H9 (cell line): ENCODE measurements around the gene PUS10. TPM values are rescaled to one million over a fixed set of nuclear protein-coding genes. Genes with fewer than 3 reads are reported as not detected.

Experiments used
- DNase-seq: peaks from one replicate; pipeline ENCODE4 v3.0.0-alpha.2; 2017
- H2AFZ ChIP-seq: one replicate; pipeline ENCODE4 v1.6.1; 2013; ENCODE audit warnings: mild to moderate bottlenecking, low read length, control low read depth, moderate library complexity
- H2AK5ac ChIP-seq: 2 replicates; pipeline ENCODE4 v1.6.1; 2013; ENCODE audit warnings: low read length, control low read depth, mixed read lengths; ENCODE audit not compliant: insufficient read length
- H2BK120ac ChIP-seq: one replicate; pipeline ENCODE4 v1.6.1; 2013; ENCODE audit warnings: low read depth, mild to moderate bottlenecking, low read length, control low read depth, inconsistent platforms; ENCODE audit not compliant: poor library complexity, severe bottlenecking
- H2BK12ac ChIP-seq: 2 replicates; pipeline ENCODE4 v1.6.1; 2013; ENCODE audit warnings: low read length, control low read depth, mixed read lengths, low read depth; ENCODE audit not compliant: insufficient read length
- H2BK15ac ChIP-seq: 2 replicates; pipeline ENCODE4 v1.6.1; 2013; ENCODE audit warnings: low read depth, low read length, control low read depth
- H2BK20ac ChIP-seq: one replicate; pipeline ENCODE4 v1.6.1; 2013; ENCODE audit warnings: low read depth, mild to moderate bottlenecking, low read length, control low read depth, inconsistent platforms; ENCODE audit not compliant: poor library complexity, severe bottlenecking
- H2BK5ac ChIP-seq: 2 replicates; pipeline ENCODE4 v1.6.1; 2013; ENCODE audit warnings: low read length, control low read depth, mixed read lengths; ENCODE audit not compliant: insufficient read length
- H3K14ac ChIP-seq: 2 replicates; pipeline ENCODE4 v1.6.1; 2013; ENCODE audit warnings: low read length, control low read depth; ENCODE audit not compliant: insufficient read depth
- H3K18ac ChIP-seq: 2 replicates; pipeline ENCODE4 v1.6.1; 2013; ENCODE audit warnings: low read depth, mild to moderate bottlenecking, mixed read lengths, low read length, control low read depth; ENCODE audit not compliant: insufficient read length
- H3K23ac ChIP-seq: 2 replicates; pipeline ENCODE4 v1.6.1; 2013; ENCODE audit warnings: low read length, control low read depth, mixed read lengths, low read depth; ENCODE audit not compliant: insufficient read length
- H3K23me2 ChIP-seq: 2 replicates; pipeline ENCODE4 v1.6.1; 2013; ENCODE audit warnings: low read depth, mild to moderate bottlenecking, mixed read lengths, low read length, control low read depth; ENCODE audit not compliant: insufficient read length, poor library complexity, severe bottlenecking
- H3K27ac ChIP-seq: 2 replicates; pipeline ENCODE4 v1.5.1; 2013; ENCODE audit warnings: low read length, control low read depth, mixed read lengths, low read depth; ENCODE audit not compliant: insufficient read length
- H3K27me3 ChIP-seq: 2 replicates; pipeline ENCODE4 v1.6.1; 2013; ENCODE audit warnings: low read length, control low read depth, inconsistent platforms; ENCODE audit not compliant: insufficient read depth
- H3K4ac ChIP-seq: 2 replicates; pipeline ENCODE4 v1.6.1; 2013; ENCODE audit warnings: low read depth, mild to moderate bottlenecking, control low read depth, inconsistent platforms, low read length, moderate library complexity
- H3K4me1 ChIP-seq: 2 replicates; pipeline ENCODE4 v1.6.1; 2013; ENCODE audit warnings: low read length, control low read depth, inconsistent platforms; ENCODE audit not compliant: insufficient read depth
- H3K4me2 ChIP-seq: 2 replicates; pipeline ENCODE4 v1.6.1; 2013; ENCODE audit warnings: low read length, control low read depth, mixed read lengths; ENCODE audit not compliant: insufficient read length, insufficient read depth
- H3K56ac ChIP-seq: 2 replicates; pipeline ENCODE4 v1.6.1; 2013; ENCODE audit warnings: low read depth, mild to moderate bottlenecking, mixed read lengths, low read length, control low read depth; ENCODE audit not compliant: insufficient read length
- H3K79me1 ChIP-seq: 2 replicates; pipeline ENCODE4 v1.6.1; 2013; ENCODE audit warnings: low read depth, mild to moderate bottlenecking, moderate library complexity, low read length, control low read depth, inconsistent platforms; ENCODE audit not compliant: insufficient read depth, poor library complexity, severe bottlenecking
- H3K79me2 ChIP-seq: 2 replicates; pipeline ENCODE4 v1.6.1; 2013; ENCODE audit warnings: low read length, control low read depth, inconsistent platforms; ENCODE audit not compliant: insufficient read depth
- H3K9ac ChIP-seq: 2 replicates; pipeline ENCODE4 v1.6.1; 2013; ENCODE audit warnings: low read length, control low read depth, mixed read lengths; ENCODE audit not compliant: insufficient read length; ENCODE audit errors: extremely low read depth
- H3K9me3 ChIP-seq: one replicate; pipeline ENCODE4 v1.6.1; 2013; ENCODE audit warnings: low read depth, low read length, inconsistent platforms; ENCODE audit not compliant: control insufficient read depth
- H3T11ph ChIP-seq: one replicate; pipeline ENCODE4 v1.6.1; 2013; ENCODE audit warnings: mild to moderate bottlenecking, low read length, control low read depth, inconsistent platforms
- H4K20me1 ChIP-seq: one replicate; pipeline ENCODE4 v1.6.1; 2013; ENCODE audit not compliant: control insufficient read depth, insufficient read length, insufficient read depth
- H4K5ac ChIP-seq: 2 replicates; pipeline ENCODE4 v1.6.1; 2013; ENCODE audit warnings: low read depth, mild to moderate bottlenecking, mixed read lengths, low read length, control low read depth; ENCODE audit not compliant: insufficient read length
- H4K8ac ChIP-seq: replicated peaks from 2 replicates; pipeline ENCODE4 v1.6.1; 2013; ENCODE audit warnings: low read length, control low read depth, mixed read lengths, low read depth; ENCODE audit not compliant: insufficient read length
- H4K91ac ChIP-seq: 2 replicates; pipeline ENCODE4 v1.6.1; 2013; ENCODE audit warnings: low read depth, mild to moderate bottlenecking, moderate library complexity, mixed read lengths, low read length, control low read depth; ENCODE audit not compliant: insufficient read length
- H3K27ac Mint-ChIP-seq, 3 experiments: 2 replicates in 2 of 3; 3 replicates in 1 of 3; pipeline ENCODE4 v1.8.0; 2020 to 2021; ENCODE audit warnings: mixed read lengths in 3 of 3, mild to moderate bottlenecking in 1 of 3, moderate library complexity in 1 of 3
- H3K27me3 Mint-ChIP-seq: 2 replicates; pipeline ENCODE4 v1.8.0; 2021; ENCODE audit warnings: low read depth, mild to moderate bottlenecking, moderate library complexity, mixed read lengths
- H3K36me3 Mint-ChIP-seq, 3 experiments: 2 replicates in 2 of 3; 3 replicates in 1 of 3; pipeline ENCODE4 v1.8.0; 2020 to 2021; ENCODE audit warnings: low read depth in 3 of 3, mixed read lengths in 3 of 3; ENCODE audit not compliant: insufficient read depth in 1 of 3
- H3K4me1 Mint-ChIP-seq, 2 experiments: 2 replicates each; pipeline ENCODE4 v1.8.0; 2020; ENCODE audit warnings: mixed read lengths in 2 of 2
- H3K4me3 Mint-ChIP-seq, 2 experiments: 2 replicates in 1 of 2; 3 replicates in 1 of 2; pipeline ENCODE4 v1.8.0; 2020 to 2021; ENCODE audit warnings: mild to moderate bottlenecking in 2 of 2, mixed read lengths in 2 of 2, moderate library complexity in 1 of 2
- H3K9me3 Mint-ChIP-seq, 2 experiments: 2 replicates in 1 of 2; 3 replicates in 1 of 2; pipeline ENCODE4 v1.8.0; 2020; ENCODE audit warnings: mild to moderate bottlenecking in 2 of 2, mixed read lengths in 2 of 2, moderate library complexity in 1 of 2
- CTCF ChIP-seq: fragments of 200-600 bp; sonication (generic); conservative IDR thresholded peaks from 3 replicates; pipeline ENCODE4 v1.8.0; 2021; ENCODE audit warnings: antibody characterized with exemption, mild to moderate bottlenecking
- WGBS: extraction: QIAGEN DNeasy Blood & Tissue Kit; methylation state at CpG from one replicate; pipeline ENCODE4 v1.1.7; 2013; ENCODE audit warnings: missing lambda C conversion rate, low lambda C conversion rate, mixed read lengths; ENCODE audit not compliant: insufficient read length; ENCODE audit errors: extremely low coverage; 5-methylcytosine and 5-hydroxymethylcytosine counted together
- total RNA-seq: library from RNA; stranded (reverse); gene quantifications from 2 replicates; pipeline ENCODE4 v1.2.1, GENCODE V29; 2021

The PUS10 gene
- total RNA-seq, 1 experiment from 2014 or later, result 2.3 TPM

- Histone ChIP-seq H4K91ac (no peak overlapping the region), H2BK15ac (no peak overlapping the region), H2BK12ac (no peak overlapping the region), H2BK120ac (no peak overlapping the region), H3K18ac (no peak overlapping the region), H4K8ac (no peak overlapping the region), H3K79me1 (no peaks in the 10 kb centered on the region), H3T11ph (no peak overlapping the region), H3K27me3 (no peaks in the 10 kb centered on the region), H2AK5ac (no peak overlapping the region), H3K56ac (no peak overlapping the region), H2AFZ (no peak overlapping the region), H3K23ac (no peak overlapping the region), H2BK5ac (no peak overlapping the region), H3K23me2 (no peaks in the 10 kb centered on the region), H3K14ac (no peak overlapping the region), H3K9ac (no peak overlapping the region), H2BK20ac (no peak overlapping the region), H3K79me2 (no peaks in the 10 kb centered on the region), H4K20me1 (no peaks in the 10 kb centered on the region), H3K4ac (no peak overlapping the region), H3K9me3 (no peaks in the 10 kb centered on the region), H3K27ac (no peak overlapping the region), H4K5ac (no peak overlapping the region), H3K4me1 (no peaks in the 10 kb centered on the region), H3K4me2 (no peak overlapping the region)
- no peak for DNase-seq
- WGBS, result no CpG with 5 or more reads among the region's 3 CpGs
- no peak overlapping the region for H3K27ac Mint-ChIP-seq
- no peaks in the 10 kb centered on the region for H3K27me3 Mint-ChIP-seq
- no peak for TF ChIP-seq CTCF
- no peak overlapping the region for H3K4me3 Mint-ChIP-seq
- H3K4me1 Mint-ChIP-seq, result no peaks in the 10 kb centered on the region
- H3K9me3 Mint-ChIP-seq, result no peaks in the 10 kb centered on the region
- H3K36me3 Mint-ChIP-seq, result no peaks in the 10 kb centered on the region
These were observed 41.7 kb downstream of the PUS10 start for GRCh38 chr2:60976256-60976850.
